A673 (cell line): ENCODE results near the gene CENPM. TPM values are rescaled to one million over a fixed set of nuclear protein-coding genes. Genes with fewer than 3 reads are reported as not detected.

Experiments
- BruUV-seq: library from RNA; stranded (reverse); fragments of 400-500 nt; replicated peaks from 2 replicates; lab custom pipeline; 2021; lab: Mats Ljungman, UMichigan
- CTCF ChIA-PET: fragments of 300-600 bp; sonication (Branson Sonifier 250); formaldehyde crosslinking; loops from one replicate; lab custom pipeline; 2022; ENCODE audit warnings: antibody characterized with exemption; lab: Charles Lee
- POLR2A ChIA-PET: fragments of 300-600 bp; sonication (Branson Sonifier 250); formaldehyde crosslinking; loops from one replicate; lab custom pipeline; 2022; ENCODE audit warnings: antibody characterized with exemption; ENCODE audit not compliant: low non-redundant PET; lab: Charles Lee
- DNase-seq: peaks from one replicate; pipeline ENCODE4 v3.0.0-alpha.2; 2015; ENCODE audit warnings: low spot score
- H3K27ac ChIP-seq: fragments of 200-600 bp; sonication (generic); 2 replicates; pipeline ENCODE4 v1.5.1; 2016; ENCODE audit warnings: mixed run types, low read depth, mild to moderate bottlenecking, mixed read lengths, antibody characterized with exemption, low read length; ENCODE audit not compliant: poor library complexity, severe bottlenecking
- H3K27me3 ChIP-seq: fragments of 200-600 bp; sonication (generic); replicated peaks from 2 replicates; pipeline ENCODE4 v1.6.1; 2017; ENCODE audit warnings: mixed run types, low read depth, mild to moderate bottlenecking, mixed read lengths, antibody characterized with exemption, low read length; ENCODE audit not compliant: insufficient read depth, poor library complexity
- H3K36me3 ChIP-seq: fragments of 200-600 bp; sonication (generic); 2 replicates; pipeline ENCODE4 v1.6.1; 2016; ENCODE audit warnings: mixed run types, mild to moderate bottlenecking, mixed read lengths, antibody characterized with exemption, low read length; ENCODE audit not compliant: insufficient read depth, poor library complexity, severe bottlenecking
- H3K4me1 ChIP-seq: fragments of 200-600 bp; sonication (generic); 2 replicates; pipeline ENCODE4 v1.6.1; 2017; ENCODE audit warnings: mixed run types, mild to moderate bottlenecking, mixed read lengths, antibody characterized with exemption, low read length; ENCODE audit not compliant: insufficient read depth, poor library complexity, severe bottlenecking
- H3K4me3 ChIP-seq: fragments of 200-600 bp; sonication (generic); 2 replicates; pipeline ENCODE4 v1.5.1; 2016; ENCODE audit warnings: low read depth, mixed run types, mild to moderate bottlenecking, mixed read lengths, low read length; ENCODE audit not compliant: poor library complexity, severe bottlenecking
- H3K9me3 ChIP-seq: fragments of 200-600 bp; sonication (generic); 2 replicates; pipeline ENCODE4 v1.6.1; 2016; ENCODE audit warnings: mixed run types, low read depth, mild to moderate bottlenecking, mixed read lengths, antibody characterized with exemption, low read length; ENCODE audit not compliant: poor library complexity, severe bottlenecking
- EZH2 ChIP-seq: fragments of 200-600 bp; sonication (generic); IDR thresholded peaks from 2 replicates; pipeline ENCODE4 v1.6.1; 2017; ENCODE audit warnings: borderline replicate concordance, low read depth, mild to moderate bottlenecking, mixed read lengths, antibody characterized with exemption, low read length; ENCODE audit not compliant: poor library complexity, severe bottlenecking
- intact Hi-C: fragments of 100-400 bp; cut with micrococcal nuclease; formaldehyde crosslinking; loops from one replicate; pipeline ENCODE4 v1.10.0; 2022; ENCODE audit not compliant: unreplicated experiment
- total RNA-seq: library from RNA; stranded (reverse); gene quantifications from 2 replicates; pipeline ENCODE4 v1.2.3, GENCODE V29; 2021
- TF ChIP-seq, protein P1 (sequence below): fragments of 300-800, 200-600 bp; sonication (generic); conservative IDR thresholded peaks from 2 replicates; pipeline ENCODE4 v1.5.1; 2017; ENCODE audit warnings: low read depth, mild to moderate bottlenecking, antibody characterized with exemption, low read length, moderate library complexity, mixed read lengths

CENPM gene
- total RNA-seq, 1 experiment from 2014 or later: 67.2 TPM

GRCh38 chr22:41915786-41916493, 31.0 kb downstream of the CENPM start:
- H3K4me3 ChIP-seq: no peak overlapping the region
- CTCF ChIA-PET: interaction anchor here (1.2 kb wide), 1 partner anchor 10 kb away, joined by 3 read pairs; no protein-coding TSS in a partner anchor
- BruUV-seq: no TSS peak

DNA sequence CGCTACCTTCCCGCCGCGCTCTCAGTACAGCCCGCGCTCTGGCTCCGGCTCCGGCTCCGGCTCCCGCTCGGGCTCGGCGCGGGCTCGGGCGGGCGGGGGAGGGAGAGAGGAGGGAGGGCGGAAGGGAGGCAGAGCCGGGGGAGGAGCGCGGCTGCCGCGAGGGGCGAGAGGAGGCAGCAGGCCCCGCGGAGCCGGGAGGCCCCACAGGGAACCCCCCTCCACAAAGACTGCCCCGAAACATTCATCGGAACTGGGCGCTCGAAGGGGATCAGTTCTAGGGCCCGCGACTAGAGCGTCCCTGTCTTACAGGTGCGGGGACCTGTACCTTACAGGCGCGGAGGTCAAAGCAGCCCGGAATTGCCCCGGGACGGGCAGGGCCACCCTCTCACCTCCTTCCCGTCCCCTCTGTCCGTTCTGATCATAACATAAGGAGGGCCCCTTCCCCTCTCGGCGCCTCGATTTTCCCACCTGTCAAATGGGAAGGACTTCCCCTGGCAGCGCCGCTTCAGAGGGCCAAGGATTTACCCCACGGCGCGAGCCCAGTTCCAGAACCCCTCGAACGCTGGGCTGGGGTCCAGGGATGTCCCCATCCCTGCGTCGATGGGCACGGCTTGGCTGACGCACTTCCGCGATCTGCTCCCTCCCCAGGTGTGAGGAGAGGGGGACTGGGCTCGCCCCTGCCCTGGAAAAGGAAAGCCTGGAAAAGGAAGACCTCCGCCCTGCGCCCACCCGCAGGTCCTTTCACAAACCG, 31.7 kb downstream of the CENPM start, which contains the start of gene SHISA8:
TSS of gene SHISA8 (minus strand) at position 40 of the 751 bp plus-strand sequence. CDS start 407 bp downstream, outside the sequence.
- CTCF ChIA-PET: interaction anchor here (0.7 kb wide), 1 partner anchor 529 kb away, joined by 6 read pairs; no protein-coding TSS in a partner anchor
- DNase-seq: peak; percentile 73
- Histone ChIP-seq H3K4me3 (peak within 1 kb of the TSS; percentile 52), H3K9me3 (no peaks in the 10 kb centered on the region), H3K27ac (no peak within 1 kb of the TSS), H3K27me3 (peaks cover 42% of the 10 kb centered on the region), H3K36me3 (no peaks in the 10 kb centered on the region), H3K4me1 (peaks cover 42% of the 10 kb centered on the region)
- intact Hi-C loops: no loop called here
- POLR2A ChIA-PET: interaction anchor here (0.6 kb wide), 1 partner anchor 11 kb away, joined by 9 read pairs; no protein-coding TSS in a partner anchor
- BruUV-seq: no TSS peak
- no peak for TF ChIP-seq EZH2
- TF ChIP-seq, protein P1, sequence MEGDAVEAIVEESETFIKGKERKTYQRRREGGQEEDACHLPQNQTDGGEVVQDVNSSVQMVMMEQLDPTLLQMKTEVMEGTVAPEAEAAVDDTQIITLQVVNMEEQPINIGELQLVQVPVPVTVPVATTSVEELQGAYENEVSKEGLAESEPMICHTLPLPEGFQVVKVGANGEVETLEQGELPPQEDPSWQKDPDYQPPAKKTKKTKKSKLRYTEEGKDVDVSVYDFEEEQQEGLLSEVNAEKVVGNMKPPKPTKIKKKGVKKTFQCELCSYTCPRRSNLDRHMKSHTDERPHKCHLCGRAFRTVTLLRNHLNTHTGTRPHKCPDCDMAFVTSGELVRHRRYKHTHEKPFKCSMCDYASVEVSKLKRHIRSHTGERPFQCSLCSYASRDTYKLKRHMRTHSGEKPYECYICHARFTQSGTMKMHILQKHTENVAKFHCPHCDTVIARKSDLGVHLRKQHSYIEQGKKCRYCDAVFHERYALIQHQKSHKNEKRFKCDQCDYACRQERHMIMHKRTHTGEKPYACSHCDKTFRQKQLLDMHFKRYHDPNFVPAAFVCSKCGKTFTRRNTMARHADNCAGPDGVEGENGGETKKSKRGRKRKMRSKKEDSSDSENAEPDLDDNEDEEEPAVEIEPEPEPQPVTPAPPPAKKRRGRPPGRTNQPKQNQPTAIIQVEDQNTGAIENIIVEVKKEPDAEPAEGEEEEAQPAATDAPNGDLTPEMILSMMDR: no peak

More at GRCh38 chr22:41915786-41916493, 31.0 kb downstream of the CENPM start:
- H3K27ac ChIP-seq: no peak overlapping the region
- TF ChIP-seq EZH2: no peak
- TF ChIP-seq, protein P1: no peak
- H3K27me3 ChIP-seq: peaks cover 35% of the 10 kb centered on the region
- no peak for DNase-seq
- no peaks in the 10 kb centered on the region for H3K9me3 ChIP-seq
- intact Hi-C loops: no loop called here
- H3K36me3 ChIP-seq: no peaks in the 10 kb centered on the region
- POLR2A ChIA-PET: interaction anchor here (0.7 kb wide), 1 partner anchor 773 kb away, joined by 11 read pairs; no protein-coding TSS in a partner anchor
- H3K4me1 ChIP-seq: peaks cover 35% of the 10 kb centered on the region

DNA sequence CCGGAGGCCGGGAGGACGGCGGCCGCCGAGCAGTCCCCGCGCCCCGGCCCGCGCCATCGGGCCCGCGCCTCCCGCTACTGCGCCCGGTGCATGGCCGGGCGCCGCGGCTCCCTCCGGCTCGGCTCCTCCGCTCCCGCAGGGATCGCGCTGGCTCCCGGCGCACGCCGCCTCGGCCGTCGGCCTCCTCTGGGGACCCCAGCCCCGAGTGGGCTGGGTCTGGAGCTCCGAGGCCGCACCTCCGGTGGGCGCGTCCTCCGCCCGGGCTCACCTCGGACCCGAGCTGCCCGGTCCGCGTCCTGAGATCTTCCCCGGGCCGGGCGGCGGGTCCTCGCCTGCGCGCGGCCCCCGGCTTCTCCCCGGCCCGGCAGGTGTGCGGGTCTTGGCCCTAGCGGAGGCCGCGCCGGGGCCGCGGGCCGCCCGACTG, 32.3 kb downstream of the CENPM start:
- Histone ChIP-seq H3K27ac (no peak overlapping the region), H3K4me3 (peak overlapping the region; percentile 52), H3K36me3 (no peaks in the 10 kb centered on the region), H3K27me3 (peaks cover 42% of the 10 kb centered on the region), H3K4me1 (peaks cover 42% of the 10 kb centered on the region), H3K9me3 (no peaks in the 10 kb centered on the region)
- no TSS peak for BruUV-seq
- TF ChIP-seq EZH2: no peak
- TF ChIP-seq, protein P1: no peak
- CTCF ChIA-PET: interaction anchor here (0.7 kb wide), 1 partner anchor 529 kb away, joined by 6 read pairs; no protein-coding TSS in a partner anchor
- intact Hi-C loops: no loop called here
- DNase-seq: no peak
- POLR2A ChIA-PET: interaction anchor here (0.6 kb wide), 1 partner anchor 11 kb away, joined by 9 read pairs; no protein-coding TSS in a partner anchor
